HepG2 (cell line): Measurements from ENCODE around the gene DPP7. TPM values are rescaled to one million over a fixed set of nuclear protein-coding genes. Genes with fewer than 3 reads are reported as not detected.

Source experiments
- ATF5 ChIP-seq: sonication (generic); formaldehyde crosslinking; IDR thresholded peaks from 2 replicates; pipeline ENCODE4 v1.4.0; 2020; ENCODE audit warnings: mild to moderate bottlenecking, low read depth, missing genetic modification reagents
- BCL6 ChIP-seq: IDR thresholded peaks from 2 replicates; pipeline ENCODE4 v1.6.1; 2016; ENCODE audit warnings: missing genetic modification reagents, missing compliant biosample characterization
- CHD2 ChIP-seq: IDR thresholded peaks from 2 replicates; pipeline ENCODE4 v1.6.1; 2011; ENCODE audit warnings: low read depth, low read length, improper control_type of control experiment
- CSRNP1 ChIP-seq: sonication (generic); formaldehyde crosslinking; IDR thresholded peaks from 2 replicates; pipeline ENCODE4 v1.8.1; 2023; ENCODE audit warnings: mild to moderate bottlenecking, missing genetic modification reagents
- FLYWCH1 ChIP-seq: sonication (generic); formaldehyde crosslinking; IDR thresholded peaks from 2 replicates; pipeline ENCODE4 v1.8.1; 2023; ENCODE audit warnings: mild to moderate bottlenecking, missing genetic modification reagents
- GLI4 ChIP-seq: sonication (generic); formaldehyde crosslinking; IDR thresholded peaks from 2 replicates; pipeline ENCODE4 v1.5.1; 2020; ENCODE audit warnings: missing genetic modification reagents, mild to moderate bottlenecking, moderate library complexity, borderline replicate concordance
- GPBP1L1 ChIP-seq: sonication (generic); formaldehyde crosslinking; IDR thresholded peaks from 2 replicates; pipeline ENCODE4 v1.5.0; 2020; ENCODE audit warnings: mild to moderate bottlenecking, missing genetic modification reagents
- GTF3A ChIP-seq: sonication (generic); formaldehyde crosslinking; conservative IDR thresholded peaks from 2 replicates; pipeline ENCODE4 v1.4.0; 2020; ENCODE audit warnings: mild to moderate bottlenecking, missing genetic modification reagents
- MTF2 ChIP-seq: sonication (generic); formaldehyde crosslinking; IDR thresholded peaks from 2 replicates; pipeline ENCODE4 v1.5.0; 2020; ENCODE audit warnings: missing genetic modification reagents, borderline replicate concordance
- PHF8 ChIP-seq: sonication (generic); formaldehyde crosslinking; IDR thresholded peaks from 2 replicates; pipeline ENCODE4 v1.5.0; 2020; ENCODE audit warnings: missing genetic modification reagents
- RBM22 ChIP-seq: fragments of 200-400 bp; formaldehyde crosslinking; optimal IDR thresholded peaks from 2 replicates; pipeline ENCODE3; 2017; ENCODE audit warnings: mild to moderate bottlenecking, low read length, moderate library complexity
- RFXAP ChIP-seq: sonication (generic); formaldehyde crosslinking; IDR thresholded peaks from 2 replicates; pipeline ENCODE4 v1.4.0; 2020; ENCODE audit warnings: missing genetic modification reagents, borderline replicate concordance
- SRSF4 ChIP-seq: fragments of 200-400 bp; formaldehyde crosslinking; IDR thresholded peaks from one replicate; pipeline ENCODE4 v1.6.1; 2018; ENCODE audit warnings: mild to moderate bottlenecking, low read depth, low read length, moderate library complexity; ENCODE audit not compliant: poor library complexity, severe bottlenecking
- U2AF2 ChIP-seq: fragments of 200-400 bp; formaldehyde crosslinking; IDR thresholded peaks from 2 replicates; pipeline ENCODE4 v1.6.1; 2017; ENCODE audit warnings: low read depth, mild to moderate bottlenecking, low read length
- ZMYM2 ChIP-seq: sonication (generic); formaldehyde crosslinking; IDR thresholded peaks from 2 replicates; pipeline ENCODE4 v1.8.0; 2022; ENCODE audit warnings: mild to moderate bottlenecking, missing genetic modification reagents
- ZNF260 ChIP-seq: sonication (generic); formaldehyde crosslinking; IDR thresholded peaks from 2 replicates; pipeline ENCODE4 v1.4.0; 2020; ENCODE audit warnings: missing genetic modification reagents, low read depth, mild to moderate bottlenecking, borderline replicate concordance
- ZNF367 ChIP-seq: sonication (generic); formaldehyde crosslinking; IDR thresholded peaks from 2 replicates; pipeline ENCODE4 v1.4.0; 2020; ENCODE audit warnings: missing genetic modification reagents, borderline replicate concordance
- ZNF496 ChIP-seq: sonication (generic); formaldehyde crosslinking; IDR thresholded peaks from 2 replicates; pipeline ENCODE4 v1.8.1; 2023; ENCODE audit warnings: mild to moderate bottlenecking, moderate library complexity, missing genetic modification reagents; ENCODE audit not compliant: insufficient replicate concordance
- ZNF558 ChIP-seq: sonication (generic); formaldehyde crosslinking; IDR thresholded peaks from 2 replicates; pipeline ENCODE4 v1.9.0; 2022; ENCODE audit warnings: mild to moderate bottlenecking, missing genetic modification reagents, borderline replicate concordance
- ZNF879 ChIP-seq: sonication (generic); formaldehyde crosslinking; IDR thresholded peaks from 2 replicates; pipeline ENCODE4 v1.8.1; 2023; ENCODE audit warnings: missing genetic modification reagents
- ZNF883 ChIP-seq: sonication (generic); formaldehyde crosslinking; IDR thresholded peaks from 2 replicates; pipeline ENCODE4 v1.5.1; 2020; ENCODE audit warnings: mild to moderate bottlenecking, missing genetic modification reagents; ENCODE audit errors: not compliant biosample characterization
- polyA plus RNA-seq, 8 experiments: library from polyadenylated mRNA; depleted of rRNA in 3 of 8; stranded (reverse) in 7 of 8; unstranded in 1 of 8; fragments of >200 nt; fragmentation: Illumina TruSeq in 4 of 8; extraction: Trizol in 4 of 8; gene quantifications; 2 replicates each; pipeline versions ENCODE4 v1.2.1 to v1.2.3, GENCODE V29; 2011 to 2016; ENCODE audit warnings: low read depth in 4 of 8, missing spikeins in 1 of 8, mixed read lengths in 1 of 8; ENCODE audit not compliant: insufficient read depth in 1 of 8
- total RNA-seq, 5 experiments: library from RNA; depleted of rRNA; stranded (reverse); fragments of >200 nt; fragmentation: Illumina TruSeq; extraction: Trizol; gene quantifications; 2 replicates each; pipeline ENCODE4 v1.2.3, GENCODE V29; 2016; ENCODE audit warnings: low read depth in 1 of 5
- TF ChIP-seq, protein P1 (sequence below): sonication (generic); formaldehyde crosslinking; IDR thresholded peaks from 2 replicates; pipeline ENCODE4 v1.5.0; 2020; ENCODE audit warnings: mild to moderate bottlenecking, low read depth, missing genetic modification reagents, borderline replicate concordance
- TF ChIP-seq, protein P2 (sequence below): sonication (generic); formaldehyde crosslinking; IDR thresholded peaks from 2 replicates; pipeline ENCODE4 v1.5.1; 2020; ENCODE audit warnings: missing genetic modification reagents, mild to moderate bottlenecking, borderline replicate concordance

The DPP7 gene
- total and polyA plus RNA-seq, 2 of the 13 experiments (the other 11 are each of a cell fraction or from before 2014, with no cell fraction given) = 1.2 to 4.5 TPM

- TF ChIP-seq ATF5 (CRISPR knock-in tag) (no peak), RFXAP (CRISPR knock-in tag) (peak; percentile 64; the same call in 1 of the 2 replicates), ZNF260 (CRISPR knock-in tag) (no peak), PHF8 (CRISPR knock-in tag) (peak; percentile 72), ZNF496 (no peak), CHD2 (no peak), FLYWCH1 (CRISPR knock-in tag) (no peak), ZMYM2 (CRISPR knock-in tag) (no peak), GLI4 (no peak), ZNF879 (CRISPR knock-in tag) (0 out of 2 replicates have a peak, but pooled peaks have one; percentile 9), GTF3A (CRISPR knock-in tag) (no peak), ZNF558 (CRISPR knock-in tag) (peak; percentile 57; the same call in 1 of the 2 replicates), U2AF2 (peak; percentile 94; the same call in 1 of the 2 replicates), GPBP1L1 (CRISPR knock-in tag) (no peak), BCL6 (no peak; the same call in 1 of the 2 replicates), CSRNP1 (peak; percentile 57; the same call in 1 of the 2 replicates), ZNF367 (CRISPR knock-in tag) (no peak; the same call in 1 of the 2 replicates), MTF2 (CRISPR knock-in tag) (0 out of 2 replicates have a peak, but pooled peaks have one; percentile 76), SRSF4 (no peak), RBM22 (peak; percentile 91), ZNF883 (CRISPR knock-in tag) (peak; percentile 80)
- TF ChIP-seq, protein P1, sequence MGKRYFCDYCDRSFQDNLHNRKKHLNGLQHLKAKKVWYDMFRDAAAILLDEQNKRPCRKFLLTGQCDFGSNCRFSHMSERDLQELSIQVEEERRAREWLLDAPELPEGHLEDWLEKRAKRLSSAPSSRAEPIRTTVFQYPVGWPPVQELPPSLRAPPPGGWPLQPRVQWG = no peak
- TF ChIP-seq, protein P2, sequence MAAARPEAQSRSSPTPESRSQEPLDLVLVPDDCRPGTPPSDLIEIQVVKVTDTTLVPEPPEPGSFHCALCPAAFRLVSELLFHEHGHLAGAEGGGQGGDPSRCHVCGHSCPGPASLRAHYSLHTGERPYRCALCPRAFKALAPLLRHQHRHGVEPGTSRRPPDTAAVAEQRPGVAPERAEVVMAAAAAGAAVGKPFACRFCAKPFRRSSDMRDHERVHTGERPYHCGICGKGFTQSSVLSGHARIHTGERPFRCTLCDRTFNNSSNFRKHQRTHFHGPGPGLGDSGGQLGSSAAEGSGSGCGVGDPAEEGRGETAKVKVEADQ (CRISPR knock-in tag) = peak; percentile 83; the same call in 1 of the 2 replicates
Measured at GRCh38 chr9:137129456-137130175, 15.1 kb upstream of the DPP7 start (continued).
